ENCODE results near the gene POLR2C.

DNA sequence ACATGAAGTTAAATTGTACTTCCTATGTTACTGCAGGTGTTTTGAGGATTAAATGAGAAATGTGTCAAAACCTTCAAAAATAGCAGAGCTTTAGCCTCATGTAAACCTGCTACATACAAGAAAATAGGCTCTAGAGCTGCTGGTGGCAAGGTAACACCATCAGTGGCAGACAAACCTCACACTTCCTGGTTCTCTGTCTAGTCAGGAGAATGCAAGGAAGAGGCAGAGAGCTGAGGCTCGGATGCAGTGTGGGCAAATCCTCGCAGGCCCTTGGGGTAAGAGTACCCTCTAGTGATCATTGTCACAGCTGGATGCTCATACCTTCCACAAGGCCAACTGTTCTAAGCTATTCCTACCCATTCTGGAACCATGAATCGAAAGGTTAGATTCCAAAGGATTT is 29.5 kb upstream of the POLR2C start:
- TF ChIP-seq, protein P1, sequence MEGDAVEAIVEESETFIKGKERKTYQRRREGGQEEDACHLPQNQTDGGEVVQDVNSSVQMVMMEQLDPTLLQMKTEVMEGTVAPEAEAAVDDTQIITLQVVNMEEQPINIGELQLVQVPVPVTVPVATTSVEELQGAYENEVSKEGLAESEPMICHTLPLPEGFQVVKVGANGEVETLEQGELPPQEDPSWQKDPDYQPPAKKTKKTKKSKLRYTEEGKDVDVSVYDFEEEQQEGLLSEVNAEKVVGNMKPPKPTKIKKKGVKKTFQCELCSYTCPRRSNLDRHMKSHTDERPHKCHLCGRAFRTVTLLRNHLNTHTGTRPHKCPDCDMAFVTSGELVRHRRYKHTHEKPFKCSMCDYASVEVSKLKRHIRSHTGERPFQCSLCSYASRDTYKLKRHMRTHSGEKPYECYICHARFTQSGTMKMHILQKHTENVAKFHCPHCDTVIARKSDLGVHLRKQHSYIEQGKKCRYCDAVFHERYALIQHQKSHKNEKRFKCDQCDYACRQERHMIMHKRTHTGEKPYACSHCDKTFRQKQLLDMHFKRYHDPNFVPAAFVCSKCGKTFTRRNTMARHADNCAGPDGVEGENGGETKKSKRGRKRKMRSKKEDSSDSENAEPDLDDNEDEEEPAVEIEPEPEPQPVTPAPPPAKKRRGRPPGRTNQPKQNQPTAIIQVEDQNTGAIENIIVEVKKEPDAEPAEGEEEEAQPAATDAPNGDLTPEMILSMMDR (IDR thresholded peaks at IDR 0.05; ENCODE audit: insufficient read depth, low read depth, low read length): no peak
- TF ChIP-seq EZH2 (IDR thresholded peaks at IDR 0.05; ENCODE audit: insufficient read depth, low read length): no peak
